UCSD-AML1 (cell line): ENCODE data around the gene ZFP92.

Experiments used
- DNase-seq: peaks from one replicate; lab custom pipeline; 2025; ENCODE audit not compliant: unreplicated experiment; lab: John Stamatoyannopoulos, UW

Gene ZFP92

DNA sequence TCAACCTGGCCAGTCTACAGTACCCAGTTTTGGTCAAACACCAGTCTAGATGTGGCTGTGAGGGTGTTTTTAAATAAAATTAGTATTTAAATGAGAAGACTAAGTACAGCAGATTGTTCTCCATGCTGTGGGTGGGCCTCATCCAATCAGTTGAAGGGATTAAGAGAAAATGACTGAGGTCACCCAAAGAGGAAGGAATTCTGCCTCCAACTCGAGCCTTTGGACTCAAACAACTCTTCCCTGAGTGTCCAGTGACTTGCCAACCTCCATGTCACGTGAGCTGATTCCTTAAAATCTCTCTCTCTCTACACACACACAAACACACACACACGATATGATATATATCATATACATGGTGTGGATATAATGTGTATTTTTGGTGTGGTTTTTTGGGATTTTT, 24.6 kb downstream of the ZFP92 start:
- DNase-seq = no peak

DNA sequence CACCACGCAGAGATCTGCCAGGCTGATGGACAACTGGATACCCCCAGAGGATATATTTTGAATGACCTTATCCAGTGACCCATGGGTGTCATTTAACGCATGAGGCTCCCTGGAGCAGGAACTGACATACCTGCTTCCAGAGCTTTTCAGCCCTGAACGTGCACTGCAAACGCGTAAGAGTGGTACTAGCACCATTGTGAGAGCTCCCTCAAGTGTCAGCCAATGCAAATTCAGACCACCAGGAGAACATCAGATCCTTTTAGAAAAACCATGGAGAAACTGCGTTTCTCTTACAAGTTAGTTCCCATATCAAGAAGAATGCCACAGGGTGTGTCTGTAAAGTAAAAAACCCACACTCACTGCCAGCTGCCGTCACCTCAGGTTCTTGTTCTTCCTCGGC, 27.3 kb downstream of the ZFP92 start:
- no peak for DNase-seq

DNA sequence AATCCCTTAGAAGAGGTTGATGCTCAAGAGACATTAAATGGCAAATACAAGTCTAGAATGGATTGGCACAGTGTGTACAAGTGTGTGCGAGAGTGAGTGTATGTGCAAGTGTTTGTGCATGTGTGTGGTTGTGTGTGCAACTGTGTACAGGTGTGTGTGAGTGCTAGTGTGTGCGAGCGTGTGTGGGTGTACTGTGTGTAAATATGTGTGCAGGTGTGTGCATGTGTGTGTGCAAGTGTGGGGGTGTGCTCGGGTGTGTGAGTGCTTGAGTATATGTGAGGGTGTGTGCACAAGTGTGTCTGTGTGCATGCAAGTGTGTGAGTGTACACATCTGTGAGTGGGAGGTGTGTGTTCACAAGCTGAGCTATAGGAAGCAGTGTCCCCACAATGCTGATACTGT, 28.7 kb downstream of the ZFP92 start:
- no peak for DNase-seq

GRCh38 chrX:153440556-153441135, 29.4 kb downstream of the ZFP92 start:
- no peak for DNase-seq

DNA sequence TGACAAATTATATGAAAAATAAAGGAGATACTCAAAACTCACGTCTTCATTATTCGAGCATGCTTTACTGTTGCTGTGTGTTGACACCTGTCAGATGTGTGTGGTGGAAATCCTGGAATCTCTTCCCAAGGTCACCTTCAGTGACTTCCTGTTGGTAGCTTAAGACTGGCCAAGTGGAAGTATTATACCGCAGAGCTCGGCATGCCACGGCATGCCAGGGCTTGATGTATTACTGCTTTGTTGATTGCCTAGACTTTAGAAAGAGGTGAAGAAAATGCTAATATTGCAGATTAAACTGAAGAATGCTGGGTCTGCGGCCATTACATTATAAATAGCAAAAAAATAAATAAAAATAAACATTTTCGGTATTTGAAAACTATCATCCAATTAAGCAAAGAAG, 30.0 kb downstream of the ZFP92 start:
- no peak for DNase-seq

DNA sequence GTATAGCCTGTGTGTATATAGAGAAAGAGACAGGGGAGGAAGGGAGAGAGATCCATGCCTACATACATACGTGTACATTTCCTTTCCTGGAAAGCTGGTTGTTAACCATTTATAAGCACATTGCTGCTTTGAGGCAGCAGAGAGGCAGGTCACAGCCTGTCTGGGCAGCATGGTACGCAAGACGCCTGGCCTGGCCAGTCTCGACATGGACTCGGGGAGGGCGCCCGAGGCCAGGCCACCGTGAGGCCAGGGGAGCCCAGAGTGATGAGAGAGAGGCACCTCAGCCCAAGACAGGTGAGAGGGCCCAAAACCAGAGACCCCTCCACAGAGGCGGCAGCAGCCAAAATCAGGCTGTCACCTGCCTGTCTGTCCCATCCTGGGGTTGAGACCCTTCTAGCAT, 30.7 kb downstream of the ZFP92 start:
- no peak for DNase-seq

DNA sequence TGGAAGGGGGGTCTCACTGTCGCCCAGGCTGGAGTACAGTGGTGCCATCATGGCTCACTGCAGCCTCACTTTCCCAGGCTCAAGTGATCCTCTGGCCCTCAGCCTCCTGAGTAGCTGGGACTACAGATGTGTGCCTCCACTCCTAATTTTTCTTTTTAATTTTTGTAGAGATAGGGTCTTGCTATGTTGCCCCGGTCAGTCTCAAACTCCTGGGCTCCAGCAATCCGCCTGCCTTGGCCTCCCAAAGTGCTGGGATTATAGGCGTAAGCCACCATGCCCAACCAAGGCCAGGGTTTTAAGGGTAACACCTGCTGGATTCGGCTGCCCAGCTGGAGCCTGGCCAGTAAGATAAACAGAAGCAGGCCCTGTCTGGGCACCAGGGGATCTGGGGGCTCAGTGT, 31.2 kb downstream of the ZFP92 start:
- no peak for DNase-seq

DNA sequence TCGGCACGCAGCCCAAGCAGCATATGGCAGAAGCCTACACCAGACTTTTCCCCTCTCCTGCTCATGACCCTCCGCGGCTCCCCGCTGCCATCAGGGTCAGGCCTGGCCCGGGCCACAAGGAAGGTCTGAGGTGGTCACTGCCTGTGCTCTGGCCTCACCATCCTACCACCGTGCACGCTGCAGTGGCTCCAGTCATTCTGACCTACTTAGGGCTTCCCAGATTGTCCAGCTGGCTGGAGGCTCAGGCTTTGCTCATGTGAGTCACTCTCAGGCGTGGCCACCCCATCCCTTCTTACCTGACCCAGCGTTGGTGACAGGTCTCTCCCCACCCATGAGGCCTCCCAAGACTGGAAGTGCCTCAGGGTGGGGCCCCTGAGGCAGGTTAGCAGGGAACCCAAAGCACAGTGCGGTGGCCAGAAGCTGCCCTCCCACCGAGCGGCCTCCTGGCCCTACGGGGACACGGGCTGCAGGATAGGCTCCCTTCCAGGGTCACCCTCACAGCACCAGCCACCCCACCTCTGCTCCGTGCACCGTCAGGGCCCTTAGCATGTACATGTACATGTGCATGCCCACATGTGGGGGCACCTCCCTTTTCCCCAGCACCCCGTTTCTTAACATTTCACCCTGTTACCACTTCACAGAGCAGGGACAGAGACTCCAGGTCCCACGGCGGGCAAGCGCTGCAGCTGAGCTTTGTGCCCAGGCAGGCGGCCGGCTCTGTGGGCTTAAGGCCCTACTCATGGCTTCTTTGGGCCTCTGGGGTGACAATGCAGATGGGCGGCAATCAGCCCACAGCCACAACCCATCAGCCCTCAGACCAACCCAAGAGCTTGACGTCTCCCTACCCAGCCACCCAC, 32.4 kb downstream of the ZFP92 start:
- DNase-seq = no peak

DNA sequence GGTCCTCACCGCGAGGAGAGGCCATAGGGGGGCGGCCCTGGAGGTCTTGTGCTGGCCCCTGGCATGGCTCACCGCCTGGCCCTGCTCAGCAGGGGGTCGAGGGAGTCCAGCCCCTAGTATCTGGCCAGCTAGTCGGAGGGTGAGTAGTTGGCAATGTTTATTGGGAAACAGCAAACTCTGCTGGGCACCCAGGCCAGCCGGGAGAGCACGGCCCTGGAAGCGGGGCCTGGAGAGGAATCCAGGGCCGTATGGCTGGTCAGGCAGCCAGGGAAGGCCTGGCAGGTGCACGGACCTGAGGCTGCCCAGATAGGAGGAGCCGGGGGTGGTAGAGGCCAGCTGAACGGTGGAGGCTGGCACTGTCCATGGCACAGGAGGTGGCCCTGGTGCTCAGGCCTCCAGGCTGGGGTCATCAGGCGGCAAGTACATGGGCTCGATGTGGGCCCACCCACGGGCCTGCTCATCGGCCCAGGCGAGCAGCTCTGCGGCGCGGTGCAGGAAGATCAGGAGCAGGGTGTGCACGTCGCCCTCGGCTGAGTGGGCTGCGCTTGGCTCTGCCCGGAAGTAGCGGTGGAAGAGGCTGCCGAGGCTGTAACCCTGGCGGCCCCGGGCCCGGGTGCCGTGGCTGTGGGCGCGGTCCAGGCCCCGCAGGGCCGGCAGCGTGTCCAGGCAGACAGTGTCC, 33.2 kb downstream of the ZFP92 start:
- no peak for DNase-seq

GRCh38 chrX:153445106-153445855, 34.0 kb downstream of the ZFP92 start:
- DNase-seq = no peak

- no peak for DNase-seq
Observed at GRCh38 chrX:153445856-153446635, 34.8 kb downstream of the ZFP92 start, which contains the start of gene TREX2. TSS of gene TREX2 (minus strand) at chrX:153446056. CDS start at chrX:153445430, 626 bp downstream.

GRCh38 chrX:153446636-153446936, 35.3 kb downstream of the ZFP92 start:
- DNase-seq = no peak

DNA sequence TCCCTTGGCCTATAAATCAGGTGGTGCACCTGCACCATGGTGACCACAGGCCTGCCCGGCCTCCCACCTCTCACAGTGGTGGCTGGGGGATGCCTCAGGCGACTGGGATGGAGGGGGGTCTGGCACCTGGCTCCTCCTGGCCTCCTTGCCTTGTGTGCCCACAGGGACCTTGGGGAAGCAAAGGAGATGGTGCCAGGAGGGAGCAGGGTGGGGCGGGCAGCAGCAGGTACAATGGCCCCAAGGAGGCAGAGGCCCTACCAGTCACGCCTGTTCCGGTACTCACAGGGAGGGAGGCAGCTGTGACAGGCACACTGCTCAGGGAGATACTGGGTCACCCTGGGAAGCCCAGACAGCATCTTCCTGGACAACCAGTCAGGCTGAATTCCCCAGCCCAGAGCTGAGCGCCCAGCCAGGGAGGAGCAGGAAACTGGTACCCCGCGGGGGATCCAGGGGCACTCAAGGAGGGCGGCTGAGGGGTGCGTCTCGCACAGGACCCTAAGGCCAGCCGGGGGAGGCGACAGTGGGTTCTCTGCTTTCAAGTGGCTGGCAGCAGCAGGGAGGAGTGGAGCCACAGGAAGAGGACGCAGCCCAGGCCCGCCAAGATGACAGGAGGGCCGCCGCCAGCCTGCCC, 35.8 kb downstream of the ZFP92 start:
- DNase-seq = no peak

GRCh38 chrX:153447581-153447960, 36.3 kb downstream of the ZFP92 start:
- DNase-seq = no peak

- DNase-seq = no peak
Observed at GRCh38 chrX:153448556-153449367, 37.5 kb downstream of the ZFP92 start.

GRCh38 chrX:153449368-153450113, 38.3 kb downstream of the ZFP92 start:
- DNase-seq = no peak

DNA sequence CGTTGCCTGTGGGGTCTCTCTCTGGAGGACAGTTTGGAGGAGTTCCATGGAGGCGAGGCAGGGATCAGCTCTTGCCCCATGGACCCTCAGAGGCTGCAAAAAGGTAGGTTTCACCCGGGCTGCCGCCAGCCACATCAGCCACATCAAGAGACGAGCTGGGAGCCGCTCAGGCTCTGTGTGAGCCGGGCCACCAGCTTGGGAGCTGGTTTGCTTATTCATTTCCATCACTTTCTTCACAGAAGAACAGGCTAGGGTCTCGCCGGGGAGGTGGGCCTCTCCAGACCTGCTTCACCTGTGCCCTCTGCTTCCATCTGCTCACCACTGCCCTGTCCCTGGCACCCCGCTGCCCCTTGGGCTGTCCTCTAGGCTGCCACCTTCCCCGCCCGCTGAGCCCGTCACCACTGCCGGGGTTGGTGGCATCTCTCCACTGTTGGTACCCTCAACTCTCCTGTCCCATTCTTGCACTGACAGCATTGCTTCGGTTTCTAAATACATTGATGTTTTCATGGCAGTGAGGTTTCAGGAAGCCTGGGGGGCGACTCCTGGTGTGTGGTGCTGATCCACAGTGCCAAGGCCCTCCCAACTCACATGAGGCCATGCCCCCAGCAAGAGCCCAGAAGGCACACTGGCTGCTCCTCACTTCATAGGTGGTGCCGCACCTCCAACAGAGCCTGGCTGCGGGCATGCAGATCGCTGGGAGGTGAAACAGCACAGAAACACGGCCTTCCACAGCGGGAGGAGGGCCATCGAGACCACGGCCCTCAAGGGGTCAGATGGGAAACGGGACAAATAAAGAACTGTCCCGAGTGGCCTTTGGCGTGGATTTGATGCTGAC, 39.1 kb downstream of the ZFP92 start:
- DNase-seq = no peak

DNA sequence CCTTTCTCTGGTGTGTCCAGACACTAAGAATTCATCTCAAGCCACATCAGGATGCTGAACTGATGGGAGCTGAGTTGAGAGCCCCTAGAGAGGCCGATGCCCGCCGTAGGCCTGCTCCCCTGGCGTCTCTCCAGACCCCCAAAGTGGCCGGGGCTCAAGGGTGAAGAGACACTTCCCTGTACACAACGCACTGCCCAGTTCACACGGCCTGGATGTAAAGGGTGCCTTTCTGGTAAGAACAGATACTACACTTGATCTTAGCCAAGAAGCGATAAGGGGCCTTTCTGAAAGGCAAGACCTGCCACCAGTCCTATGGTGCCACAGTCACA, 39.6 kb downstream of the ZFP92 start:
- no peak for DNase-seq
